Astrocyte (in vitro differentiated cells and primary cell): ENCODE data around the gene NUP160.

ENCODE experiments used
- EZH2 ChIP-seq: IDR thresholded peaks from 2 replicates; pipeline ENCODE4 v1.6.1; 2012; ENCODE audit warnings: mild to moderate bottlenecking, low read length, inconsistent platforms; ENCODE audit not compliant: insufficient read depth
- TF ChIP-seq, protein P1 (sequence below): IDR thresholded peaks from 2 replicates; pipeline ENCODE4 v1.5.1; 2011; ENCODE audit warnings: low read depth, mild to moderate bottlenecking, inconsistent platforms, low read length, moderate library complexity; ENCODE audit not compliant: insufficient read depth

DNA sequence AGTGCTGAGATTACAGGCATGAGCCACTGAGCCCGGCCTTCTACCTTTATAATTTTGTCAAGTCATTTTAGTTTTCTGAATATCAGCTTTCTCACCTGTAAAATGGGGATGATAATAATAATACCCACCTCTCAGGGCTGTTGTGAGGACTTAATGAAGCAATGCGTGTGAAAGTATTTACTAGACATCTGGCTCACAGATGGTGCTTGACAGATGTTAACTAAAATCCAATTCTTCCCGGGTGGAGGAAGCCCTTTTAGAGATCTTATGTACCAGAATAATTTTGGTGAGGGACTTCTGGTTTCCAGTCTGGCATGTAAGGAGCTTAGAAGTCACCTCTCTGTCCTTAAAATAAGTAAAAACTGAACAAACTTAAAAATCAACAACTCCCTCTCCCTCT lies 43.7 kb upstream of the NUP160 start:
- TF ChIP-seq, protein P1, sequence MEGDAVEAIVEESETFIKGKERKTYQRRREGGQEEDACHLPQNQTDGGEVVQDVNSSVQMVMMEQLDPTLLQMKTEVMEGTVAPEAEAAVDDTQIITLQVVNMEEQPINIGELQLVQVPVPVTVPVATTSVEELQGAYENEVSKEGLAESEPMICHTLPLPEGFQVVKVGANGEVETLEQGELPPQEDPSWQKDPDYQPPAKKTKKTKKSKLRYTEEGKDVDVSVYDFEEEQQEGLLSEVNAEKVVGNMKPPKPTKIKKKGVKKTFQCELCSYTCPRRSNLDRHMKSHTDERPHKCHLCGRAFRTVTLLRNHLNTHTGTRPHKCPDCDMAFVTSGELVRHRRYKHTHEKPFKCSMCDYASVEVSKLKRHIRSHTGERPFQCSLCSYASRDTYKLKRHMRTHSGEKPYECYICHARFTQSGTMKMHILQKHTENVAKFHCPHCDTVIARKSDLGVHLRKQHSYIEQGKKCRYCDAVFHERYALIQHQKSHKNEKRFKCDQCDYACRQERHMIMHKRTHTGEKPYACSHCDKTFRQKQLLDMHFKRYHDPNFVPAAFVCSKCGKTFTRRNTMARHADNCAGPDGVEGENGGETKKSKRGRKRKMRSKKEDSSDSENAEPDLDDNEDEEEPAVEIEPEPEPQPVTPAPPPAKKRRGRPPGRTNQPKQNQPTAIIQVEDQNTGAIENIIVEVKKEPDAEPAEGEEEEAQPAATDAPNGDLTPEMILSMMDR: no peak
- TF ChIP-seq EZH2: no peak
